Measurements from ENCODE around the gene PPP1R14C.

PPP1R14C gene

DNA sequence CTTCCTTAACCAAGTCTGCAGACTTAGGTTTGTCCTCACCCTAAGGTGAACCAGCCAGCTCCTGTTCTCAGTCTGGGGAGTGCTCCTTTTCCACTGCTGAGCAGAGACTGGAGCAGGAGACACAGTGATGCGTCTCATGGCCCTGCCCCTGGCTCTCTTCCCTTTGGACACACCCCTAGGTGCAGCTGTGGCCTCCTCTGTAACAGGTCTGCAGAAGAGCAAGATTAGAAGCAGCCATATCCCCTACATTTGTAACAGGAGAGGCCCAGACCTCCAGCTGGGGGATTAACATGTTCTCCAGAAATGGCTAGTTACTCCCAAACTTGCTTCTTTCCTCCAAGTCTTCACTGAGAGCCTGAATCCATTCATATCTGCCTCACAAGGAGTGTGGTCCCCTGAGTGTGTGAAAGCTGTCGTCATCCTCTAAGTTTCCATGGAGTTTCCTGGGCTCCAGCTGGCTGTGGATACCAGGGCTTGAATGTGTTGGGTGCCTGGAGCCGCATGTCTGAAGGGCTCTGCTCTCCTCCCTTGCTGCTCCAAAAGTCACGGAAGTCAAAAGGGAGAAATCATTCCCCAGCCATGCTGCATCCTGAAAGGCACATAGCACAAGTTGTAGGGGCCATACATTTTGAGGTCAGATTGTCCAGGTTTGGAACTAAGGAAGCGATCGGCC lies 57.7 kb downstream of the PPP1R14C start:
- TF ChIP-seq, protein P1, sequence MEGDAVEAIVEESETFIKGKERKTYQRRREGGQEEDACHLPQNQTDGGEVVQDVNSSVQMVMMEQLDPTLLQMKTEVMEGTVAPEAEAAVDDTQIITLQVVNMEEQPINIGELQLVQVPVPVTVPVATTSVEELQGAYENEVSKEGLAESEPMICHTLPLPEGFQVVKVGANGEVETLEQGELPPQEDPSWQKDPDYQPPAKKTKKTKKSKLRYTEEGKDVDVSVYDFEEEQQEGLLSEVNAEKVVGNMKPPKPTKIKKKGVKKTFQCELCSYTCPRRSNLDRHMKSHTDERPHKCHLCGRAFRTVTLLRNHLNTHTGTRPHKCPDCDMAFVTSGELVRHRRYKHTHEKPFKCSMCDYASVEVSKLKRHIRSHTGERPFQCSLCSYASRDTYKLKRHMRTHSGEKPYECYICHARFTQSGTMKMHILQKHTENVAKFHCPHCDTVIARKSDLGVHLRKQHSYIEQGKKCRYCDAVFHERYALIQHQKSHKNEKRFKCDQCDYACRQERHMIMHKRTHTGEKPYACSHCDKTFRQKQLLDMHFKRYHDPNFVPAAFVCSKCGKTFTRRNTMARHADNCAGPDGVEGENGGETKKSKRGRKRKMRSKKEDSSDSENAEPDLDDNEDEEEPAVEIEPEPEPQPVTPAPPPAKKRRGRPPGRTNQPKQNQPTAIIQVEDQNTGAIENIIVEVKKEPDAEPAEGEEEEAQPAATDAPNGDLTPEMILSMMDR (IDR thresholded peaks at IDR 0.05; ENCODE audit: control insufficient read depth, extremely low read depth, insufficient read depth) = no peak
- no peak for DNase-seq (ENCODE audit: low read depth)
- H3K4me3 ChIP-seq (ENCODE audit: low read depth, low read length) = no peak overlapping the region

DNA sequence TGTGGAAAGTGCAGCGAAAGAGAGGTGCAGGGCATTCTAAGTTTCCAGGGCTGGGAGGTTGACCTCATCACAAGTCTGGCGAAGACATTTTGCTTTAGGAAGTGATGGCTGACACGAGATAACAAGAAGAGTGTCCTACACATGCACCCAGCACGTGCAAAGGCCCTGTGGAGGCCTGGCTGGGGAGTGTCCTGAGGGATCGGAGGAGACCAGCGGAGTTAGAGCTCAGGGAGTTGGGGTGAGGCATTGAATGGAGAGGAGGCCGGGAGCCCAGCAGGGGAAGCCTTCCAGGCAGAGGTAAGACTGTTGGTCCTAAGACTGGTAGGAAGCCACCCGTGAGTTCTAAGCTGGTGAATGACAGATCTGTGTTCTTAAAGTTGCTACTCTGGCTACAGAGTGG lies 58.4 kb downstream of the PPP1R14C start:
- no peak for DNase-seq (ENCODE audit: low read depth)
- no peak overlapping the region for H3K4me3 ChIP-seq (ENCODE audit: low read depth, low read length)
- TF ChIP-seq, protein P1 (IDR thresholded peaks at IDR 0.05; ENCODE audit: control insufficient read depth, extremely low read depth, insufficient read depth) = no peak

DNA sequence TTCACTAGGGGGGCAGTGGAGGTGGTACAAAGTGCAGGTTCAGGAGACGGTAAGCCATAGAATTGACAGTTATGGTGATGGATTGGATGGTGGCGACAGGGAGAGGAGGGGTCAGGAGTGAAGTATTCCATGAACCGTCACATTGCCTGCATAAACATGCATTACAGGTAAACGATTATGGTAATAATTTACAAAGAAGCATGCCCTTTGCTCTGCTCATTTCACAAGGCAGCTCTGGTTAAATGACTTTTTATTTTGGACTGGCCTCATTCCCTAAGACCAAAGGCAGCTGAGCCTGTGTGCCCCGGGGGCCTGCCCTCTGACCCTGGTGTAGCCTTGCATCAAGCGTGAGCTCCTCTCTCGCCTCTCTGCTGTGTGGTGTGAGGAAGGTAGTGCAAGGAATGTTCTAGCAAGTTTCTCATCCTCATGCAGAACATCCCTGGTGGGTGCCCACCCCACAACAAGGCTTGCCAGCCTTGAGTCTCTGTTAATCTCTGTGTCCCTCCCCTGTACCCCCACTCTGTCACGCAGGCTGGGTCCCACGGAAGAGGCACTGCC lies 59.0 kb downstream of the PPP1R14C start:
- TF ChIP-seq, protein P1 (IDR thresholded peaks at IDR 0.05; ENCODE audit: control insufficient read depth, extremely low read depth, insufficient read depth) = no peak
- H3K4me3 ChIP-seq (ENCODE audit: low read depth, low read length) = no peak overlapping the region
- no peak for DNase-seq (ENCODE audit: low read depth)

DNA sequence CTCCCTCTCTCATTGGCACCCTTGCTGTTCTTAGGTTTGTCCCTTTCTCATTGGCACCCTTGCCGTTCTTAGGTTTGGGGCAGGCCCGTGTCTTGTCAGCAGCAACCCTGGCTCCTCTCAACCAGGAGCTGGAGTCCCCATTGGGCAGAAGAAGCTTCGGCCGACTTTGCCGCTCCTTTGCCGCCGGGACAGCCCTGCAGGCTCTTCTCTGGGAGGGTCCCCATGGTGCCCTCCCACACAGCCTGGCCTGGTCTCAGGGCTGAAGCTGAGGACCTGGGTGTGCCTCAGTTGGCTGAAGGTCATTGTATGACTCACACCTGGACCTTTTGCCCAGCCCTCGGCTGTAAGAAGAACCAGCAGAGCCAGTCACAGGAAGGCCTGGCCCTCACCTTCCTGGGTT lies 59.6 kb downstream of the PPP1R14C start:
- TF ChIP-seq, protein P1 (IDR thresholded peaks at IDR 0.05; ENCODE audit: control insufficient read depth, extremely low read depth, insufficient read depth) = no peak
- no peak overlapping the region for H3K4me3 ChIP-seq (ENCODE audit: low read depth, low read length)
- no peak for DNase-seq (ENCODE audit: low read depth)

DNA sequence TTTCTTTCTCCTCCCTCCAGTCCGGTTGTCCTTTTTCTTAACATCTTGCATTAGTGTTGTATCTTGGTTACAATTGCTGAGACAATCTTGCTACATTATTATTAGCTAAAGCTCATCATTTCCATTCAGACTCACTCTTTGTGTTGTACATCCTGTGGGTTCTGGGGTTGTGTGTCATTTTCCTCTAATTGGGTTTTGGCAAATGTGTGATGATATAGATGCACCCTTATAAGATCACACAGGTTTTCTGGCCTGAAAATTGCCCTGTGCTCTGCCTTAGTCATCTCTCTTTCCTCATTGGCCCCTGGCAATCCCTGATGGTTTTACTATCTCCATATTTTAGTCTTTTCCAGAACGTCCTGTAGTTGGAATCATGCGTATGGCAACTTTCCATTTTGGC lies 60.1 kb downstream of the PPP1R14C start:
- no peak for DNase-seq (ENCODE audit: low read depth)
- TF ChIP-seq, protein P1 (IDR thresholded peaks at IDR 0.05; ENCODE audit: control insufficient read depth, extremely low read depth, insufficient read depth) = no peak
- H3K4me3 ChIP-seq (ENCODE audit: low read depth, low read length) = no peak overlapping the region

DNA sequence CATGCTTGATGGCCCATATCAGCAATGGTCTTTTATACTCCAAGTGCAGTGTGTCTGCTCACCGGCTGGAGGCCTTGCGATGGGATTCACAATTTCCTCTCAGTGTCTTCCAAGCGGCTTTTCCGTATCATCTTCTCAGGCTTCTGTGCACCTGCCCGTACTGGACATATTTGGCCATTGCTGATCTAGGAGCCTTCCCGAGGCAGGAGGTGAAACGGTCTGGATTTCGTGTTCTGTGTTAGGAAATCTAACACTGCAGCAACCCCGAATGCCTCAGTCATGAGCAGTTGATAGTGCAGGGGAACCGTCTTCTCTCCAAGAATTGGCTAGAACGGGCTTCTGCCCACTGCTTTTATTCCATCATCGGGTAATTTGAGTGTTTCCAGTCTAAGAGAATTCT lies 60.5 kb downstream of the PPP1R14C start:
- no peak overlapping the region for H3K4me3 ChIP-seq (ENCODE audit: low read depth, low read length)
- TF ChIP-seq, protein P1 (IDR thresholded peaks at IDR 0.05; ENCODE audit: control insufficient read depth, extremely low read depth, insufficient read depth) = no peak
- no peak for DNase-seq (ENCODE audit: low read depth)
